ENCODE measurements around the gene MANEAL. TPM values are rescaled to one million over a fixed set of nuclear protein-coding genes. Genes with fewer than 3 reads are reported as not detected.
A peak's percentile ranks its signal among the peaks of the same experiment; 100 is the strongest.

Gene MANEAL
- total and polyA plus RNA-seq, 2 of the 13 experiments (the other 11 are each of a cell fraction or from before 2014, with no cell fraction given) = 20.8 to 26.4 TPM

- TF ChIP-seq TGIF2 (CRISPR knock-in tag; IDR thresholded peaks at IDR 0.05) (no peak), ZNF17 (CRISPR knock-in tag; IDR thresholded peaks at IDR 0.05) (no peak), ZSCAN12 (CRISPR knock-in tag; IDR thresholded peaks at IDR 0.05) (no peak), ZNF101 (CRISPR knock-in tag; IDR thresholded peaks at IDR 0.05; ENCODE audit: borderline replicate concordance, low read depth) (no peak), YEATS4 (CRISPR knock-in tag; IDR thresholded peaks at IDR 0.05; ENCODE audit: borderline replicate concordance) (peak; percentile 93), ZBTB7A (CRISPR knock-in tag; IDR thresholded peaks at IDR 0.05) (0 out of 2 replicates have a peak, but pooled peaks have one; percentile 18), ZSCAN29 (CRISPR knock-in tag; conservative IDR thresholded peaks at IDR 0.05) (no peak)
- TF ChIP-seq, protein P1, sequence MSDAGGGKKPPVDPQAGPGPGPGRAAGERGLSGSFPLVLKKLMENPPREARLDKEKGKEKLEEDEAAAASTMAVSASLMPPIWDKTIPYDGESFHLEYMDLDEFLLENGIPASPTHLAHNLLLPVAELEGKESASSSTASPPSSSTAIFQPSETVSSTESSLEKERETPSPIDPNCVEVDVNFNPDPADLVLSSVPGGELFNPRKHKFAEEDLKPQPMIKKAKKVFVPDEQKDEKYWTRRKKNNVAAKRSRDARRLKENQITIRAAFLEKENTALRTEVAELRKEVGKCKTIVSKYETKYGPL (CRISPR knock-in tag; IDR thresholded peaks at IDR 0.05) = no peak
- TF ChIP-seq, protein P2, sequence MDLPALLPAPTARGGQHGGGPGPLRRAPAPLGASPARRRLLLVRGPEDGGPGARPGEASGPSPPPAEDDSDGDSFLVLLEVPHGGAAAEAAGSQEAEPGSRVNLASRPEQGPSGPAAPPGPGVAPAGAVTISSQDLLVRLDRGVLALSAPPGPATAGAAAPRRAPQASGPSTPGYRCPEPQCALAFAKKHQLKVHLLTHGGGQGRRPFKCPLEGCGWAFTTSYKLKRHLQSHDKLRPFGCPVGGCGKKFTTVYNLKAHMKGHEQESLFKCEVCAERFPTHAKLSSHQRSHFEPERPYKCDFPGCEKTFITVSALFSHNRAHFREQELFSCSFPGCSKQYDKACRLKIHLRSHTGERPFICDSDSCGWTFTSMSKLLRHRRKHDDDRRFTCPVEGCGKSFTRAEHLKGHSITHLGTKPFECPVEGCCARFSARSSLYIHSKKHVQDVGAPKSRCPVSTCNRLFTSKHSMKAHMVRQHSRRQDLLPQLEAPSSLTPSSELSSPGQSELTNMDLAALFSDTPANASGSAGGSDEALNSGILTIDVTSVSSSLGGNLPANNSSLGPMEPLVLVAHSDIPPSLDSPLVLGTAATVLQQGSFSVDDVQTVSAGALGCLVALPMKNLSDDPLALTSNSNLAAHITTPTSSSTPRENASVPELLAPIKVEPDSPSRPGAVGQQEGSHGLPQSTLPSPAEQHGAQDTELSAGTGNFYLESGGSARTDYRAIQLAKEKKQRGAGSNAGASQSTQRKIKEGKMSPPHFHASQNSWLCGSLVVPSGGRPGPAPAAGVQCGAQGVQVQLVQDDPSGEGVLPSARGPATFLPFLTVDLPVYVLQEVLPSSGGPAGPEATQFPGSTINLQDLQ (CRISPR knock-in tag; IDR thresholded peaks at IDR 0.05) = no peak
- TF ChIP-seq, protein P3, sequence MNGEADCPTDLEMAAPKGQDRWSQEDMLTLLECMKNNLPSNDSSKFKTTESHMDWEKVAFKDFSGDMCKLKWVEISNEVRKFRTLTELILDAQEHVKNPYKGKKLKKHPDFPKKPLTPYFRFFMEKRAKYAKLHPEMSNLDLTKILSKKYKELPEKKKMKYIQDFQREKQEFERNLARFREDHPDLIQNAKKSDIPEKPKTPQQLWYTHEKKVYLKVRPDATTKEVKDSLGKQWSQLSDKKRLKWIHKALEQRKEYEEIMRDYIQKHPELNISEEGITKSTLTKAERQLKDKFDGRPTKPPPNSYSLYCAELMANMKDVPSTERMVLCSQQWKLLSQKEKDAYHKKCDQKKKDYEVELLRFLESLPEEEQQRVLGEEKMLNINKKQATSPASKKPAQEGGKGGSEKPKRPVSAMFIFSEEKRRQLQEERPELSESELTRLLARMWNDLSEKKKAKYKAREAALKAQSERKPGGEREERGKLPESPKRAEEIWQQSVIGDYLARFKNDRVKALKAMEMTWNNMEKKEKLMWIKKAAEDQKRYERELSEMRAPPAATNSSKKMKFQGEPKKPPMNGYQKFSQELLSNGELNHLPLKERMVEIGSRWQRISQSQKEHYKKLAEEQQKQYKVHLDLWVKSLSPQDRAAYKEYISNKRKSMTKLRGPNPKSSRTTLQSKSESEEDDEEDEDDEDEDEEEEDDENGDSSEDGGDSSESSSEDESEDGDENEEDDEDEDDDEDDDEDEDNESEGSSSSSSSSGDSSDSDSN (CRISPR knock-in tag; IDR thresholded peaks at IDR 0.05) = peak; percentile 78; the same call in 1 of the 2 replicates
- TF ChIP-seq, protein P4, sequence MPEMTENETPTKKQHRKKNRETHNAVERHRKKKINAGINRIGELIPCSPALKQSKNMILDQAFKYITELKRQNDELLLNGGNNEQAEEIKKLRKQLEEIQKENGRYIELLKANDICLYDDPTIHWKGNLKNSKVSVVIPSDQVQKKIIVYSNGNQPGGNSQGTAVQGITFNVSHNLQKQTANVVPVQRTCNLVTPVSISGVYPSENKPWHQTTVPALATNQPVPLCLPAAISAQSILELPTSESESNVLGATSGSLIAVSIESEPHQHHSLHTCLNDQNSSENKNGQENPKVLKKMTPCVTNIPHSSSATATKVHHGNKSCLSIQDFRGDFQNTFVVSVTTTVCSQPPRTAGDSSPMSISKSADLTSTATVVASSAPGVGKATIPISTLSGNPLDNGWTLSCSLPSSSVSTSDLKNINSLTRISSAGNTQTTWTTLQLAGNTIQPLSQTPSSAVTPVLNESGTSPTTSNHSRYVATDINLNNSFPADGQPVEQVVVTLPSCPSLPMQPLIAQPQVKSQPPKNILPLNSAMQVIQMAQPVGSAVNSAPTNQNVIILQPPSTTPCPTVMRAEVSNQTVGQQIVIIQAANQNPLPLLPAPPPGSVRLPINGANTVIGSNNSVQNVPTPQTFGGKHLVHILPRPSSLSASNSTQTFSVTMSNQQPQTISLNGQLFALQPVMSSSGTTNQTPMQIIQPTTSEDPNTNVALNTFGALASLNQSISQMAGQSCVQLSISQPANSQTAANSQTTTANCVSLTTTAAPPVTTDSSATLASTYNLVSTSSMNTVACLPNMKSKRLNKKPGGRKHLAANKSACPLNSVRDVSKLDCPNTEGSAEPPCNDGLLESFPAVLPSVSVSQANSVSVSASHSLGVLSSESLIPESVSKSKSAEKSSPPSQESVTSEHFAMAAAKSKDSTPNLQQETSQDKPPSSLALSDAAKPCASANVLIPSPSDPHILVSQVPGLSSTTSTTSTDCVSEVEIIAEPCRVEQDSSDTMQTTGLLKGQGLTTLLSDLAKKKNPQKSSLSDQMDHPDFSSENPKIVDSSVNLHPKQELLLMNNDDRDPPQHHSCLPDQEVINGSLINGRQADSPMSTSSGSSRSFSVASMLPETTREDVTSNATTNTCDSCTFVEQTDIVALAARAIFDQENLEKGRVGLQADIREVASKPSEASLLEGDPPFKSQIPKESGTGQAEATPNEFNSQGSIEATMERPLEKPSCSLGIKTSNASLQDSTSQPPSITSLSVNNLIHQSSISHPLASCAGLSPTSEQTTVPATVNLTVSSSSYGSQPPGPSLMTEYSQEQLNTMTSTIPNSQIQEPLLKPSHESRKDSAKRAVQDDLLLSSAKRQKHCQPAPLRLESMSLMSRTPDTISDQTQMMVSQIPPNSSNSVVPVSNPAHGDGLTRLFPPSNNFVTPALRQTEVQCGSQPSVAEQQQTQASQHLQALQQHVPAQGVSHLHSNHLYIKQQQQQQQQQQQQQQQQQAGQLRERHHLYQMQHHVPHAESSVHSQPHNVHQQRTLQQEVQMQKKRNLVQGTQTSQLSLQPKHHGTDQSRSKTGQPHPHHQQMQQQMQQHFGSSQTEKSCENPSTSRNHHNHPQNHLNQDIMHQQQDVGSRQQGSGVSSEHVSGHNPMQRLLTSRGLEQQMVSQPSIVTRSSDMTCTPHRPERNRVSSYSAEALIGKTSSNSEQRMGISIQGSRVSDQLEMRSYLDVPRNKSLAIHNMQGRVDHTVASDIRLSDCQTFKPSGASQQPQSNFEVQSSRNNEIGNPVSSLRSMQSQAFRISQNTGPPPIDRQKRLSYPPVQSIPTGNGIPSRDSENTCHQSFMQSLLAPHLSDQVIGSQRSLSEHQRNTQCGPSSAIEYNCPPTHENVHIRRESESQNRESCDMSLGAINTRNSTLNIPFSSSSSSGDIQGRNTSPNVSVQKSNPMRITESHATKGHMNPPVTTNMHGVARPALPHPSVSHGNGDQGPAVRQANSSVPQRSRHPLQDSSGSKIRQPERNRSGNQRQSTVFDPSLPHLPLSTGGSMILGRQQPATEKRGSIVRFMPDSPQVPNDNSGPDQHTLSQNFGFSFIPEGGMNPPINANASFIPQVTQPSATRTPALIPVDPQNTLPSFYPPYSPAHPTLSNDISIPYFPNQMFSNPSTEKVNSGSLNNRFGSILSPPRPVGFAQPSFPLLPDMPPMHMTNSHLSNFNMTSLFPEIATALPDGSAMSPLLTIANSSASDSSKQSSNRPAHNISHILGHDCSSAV (CRISPR knock-in tag; IDR thresholded peaks at IDR 0.05; ENCODE audit: borderline replicate concordance) = no peak
Observed at GRCh38 chr1:37793773-37794371, at the start of gene MANEAL (continued).

Data from HepG2 (cell line).